ENCODE results near the gene CKLF. TPM values are rescaled to one million over a fixed set of nuclear protein-coding genes. Genes with fewer than 3 reads are reported as not detected.
"Not testable (repeated sequence)": the region's sequence is repeated elsewhere in the genome, so short reads cannot be mapped to it uniquely, and the experiment has no call there.

Gene CKLF
- total RNA-seq, 1 experiment from 2014 or later: 21.0 TPM

GRCh38 chr16:66610111-66610820 lies 57.9 kb downstream of the CKLF start (continued):
- TF ChIP-seq, protein P1, sequence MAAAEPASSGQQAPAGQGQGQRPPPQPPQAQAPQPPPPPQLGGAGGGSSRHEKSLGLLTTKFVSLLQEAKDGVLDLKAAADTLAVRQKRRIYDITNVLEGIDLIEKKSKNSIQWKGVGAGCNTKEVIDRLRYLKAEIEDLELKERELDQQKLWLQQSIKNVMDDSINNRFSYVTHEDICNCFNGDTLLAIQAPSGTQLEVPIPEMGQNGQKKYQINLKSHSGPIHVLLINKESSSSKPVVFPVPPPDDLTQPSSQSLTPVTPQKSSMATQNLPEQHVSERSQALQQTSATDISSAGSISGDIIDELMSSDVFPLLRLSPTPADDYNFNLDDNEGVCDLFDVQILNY (CRISPR knock-in tag; IDR thresholded peaks at IDR 0.05): no peak
- TF ChIP-seq TP53 (CRISPR knock-in tag; IDR thresholded peaks at IDR 0.05): no peak
- no peak for TF ChIP-seq ZNF671 (CRISPR knock-in tag; IDR thresholded peaks at IDR 0.05)
- TF ChIP-seq ZNF317 (CRISPR knock-in tag; IDR thresholded peaks at IDR 0.05; ENCODE audit: borderline replicate concordance, low read depth): no peak

GRCh38 chr16:66611911-66612310 lies 59.5 kb downstream of the CKLF start:
- H3K27ac Mint-ChIP-seq; H3K27me3 Mint-ChIP-seq (ENCODE audit: low read depth); H3K4me3 Mint-ChIP-seq; POLR2A ChIA-PET; DNase-seq (ENCODE audit: low spot score); CTCF ChIA-PET; H3K9me3 Mint-ChIP-seq; ATAC-seq: not testable (repeated sequence)
- Mint-ChIP-seq H3K4me1 (peaks cover 26% of the 10 kb centered on the region), H3K36me3 (peaks cover 45% of the 10 kb centered on the region)

- POLR2A ChIA-PET: no interaction called here
- Mint-ChIP-seq H3K4me1 (peaks cover 28% of the 10 kb centered on the region), H3K4me3 (no peak overlapping the region), H3K36me3 (peaks cover 45% of the 10 kb centered on the region), H3K9me3 (no peaks in the 10 kb centered on the region), H3K27me3 (ENCODE audit: low read depth) (no peaks in the 10 kb centered on the region), H3K27ac (no peak overlapping the region)
- CTCF ChIA-PET: interaction anchor here (1.4 kb wide), 1 partner anchor 39 kb away, joined by 4 read pairs; no protein-coding TSS in a partner anchor
- ATAC-seq: no peak
- DNase-seq (ENCODE audit: low spot score): no peak
- TF ChIP-seq SOX15 (CRISPR knock-in tag; IDR thresholded peaks at IDR 0.05) (no peak), ZNF671 (CRISPR knock-in tag; IDR thresholded peaks at IDR 0.05) (no peak), ZNF416 (CRISPR knock-in tag; IDR thresholded peaks at IDR 0.05) (no peak), ZNF423 (CRISPR knock-in tag; IDR thresholded peaks at IDR 0.05) (no peak), FOXP4 (CRISPR knock-in tag; IDR thresholded peaks at IDR 0.05) (no peak), ESRRA (CRISPR knock-in tag; IDR thresholded peaks at IDR 0.05; ENCODE audit: borderline replicate concordance) (no peak), USF2 (CRISPR knock-in tag; IDR thresholded peaks at IDR 0.05) (no peak), ETV6 (CRISPR knock-in tag; IDR thresholded peaks at IDR 0.05) (no peak), ZMAT4 (CRISPR knock-in tag; IDR thresholded peaks at IDR 0.05) (no peak), KAT7 (CRISPR knock-in tag; IDR thresholded peaks at IDR 0.05; ENCODE audit: borderline replicate concordance) (no peak)
- TF ChIP-seq, protein P2, sequence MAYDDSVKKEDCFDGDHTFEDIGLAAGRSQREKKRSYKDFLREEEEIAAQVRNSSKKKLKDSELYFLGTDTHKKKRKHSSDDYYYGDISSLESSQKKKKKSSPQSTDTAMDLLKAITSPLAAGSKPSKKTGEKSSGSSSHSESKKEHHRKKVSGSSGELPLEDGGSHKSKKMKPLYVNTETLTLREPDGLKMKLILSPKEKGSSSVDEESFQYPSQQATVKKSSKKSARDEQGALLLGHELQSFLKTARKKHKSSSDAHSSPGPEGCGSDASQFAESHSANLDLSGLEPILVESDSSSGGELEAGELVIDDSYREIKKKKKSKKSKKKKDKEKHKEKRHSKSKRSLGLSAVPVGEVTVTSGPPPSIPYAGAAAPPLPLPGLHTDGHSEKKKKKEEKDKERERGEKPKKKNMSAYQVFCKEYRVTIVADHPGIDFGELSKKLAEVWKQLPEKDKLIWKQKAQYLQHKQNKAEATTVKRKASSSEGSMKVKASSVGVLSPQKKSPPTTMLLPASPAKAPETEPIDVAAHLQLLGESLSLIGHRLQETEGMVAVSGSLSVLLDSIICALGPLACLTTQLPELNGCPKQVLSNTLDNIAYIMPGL (CRISPR knock-in tag; IDR thresholded peaks at IDR 0.05): no peak
- TF ChIP-seq, protein P3, sequence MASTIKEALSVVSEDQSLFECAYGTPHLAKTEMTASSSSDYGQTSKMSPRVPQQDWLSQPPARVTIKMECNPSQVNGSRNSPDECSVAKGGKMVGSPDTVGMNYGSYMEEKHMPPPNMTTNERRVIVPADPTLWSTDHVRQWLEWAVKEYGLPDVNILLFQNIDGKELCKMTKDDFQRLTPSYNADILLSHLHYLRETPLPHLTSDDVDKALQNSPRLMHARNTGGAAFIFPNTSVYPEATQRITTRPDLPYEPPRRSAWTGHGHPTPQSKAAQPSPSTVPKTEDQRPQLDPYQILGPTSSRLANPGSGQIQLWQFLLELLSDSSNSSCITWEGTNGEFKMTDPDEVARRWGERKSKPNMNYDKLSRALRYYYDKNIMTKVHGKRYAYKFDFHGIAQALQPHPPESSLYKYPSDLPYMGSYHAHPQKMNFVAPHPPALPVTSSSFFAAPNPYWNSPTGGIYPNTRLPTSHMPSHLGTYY (CRISPR knock-in tag; IDR thresholded peaks at IDR 0.05): no peak
- TF ChIP-seq, protein P4, sequence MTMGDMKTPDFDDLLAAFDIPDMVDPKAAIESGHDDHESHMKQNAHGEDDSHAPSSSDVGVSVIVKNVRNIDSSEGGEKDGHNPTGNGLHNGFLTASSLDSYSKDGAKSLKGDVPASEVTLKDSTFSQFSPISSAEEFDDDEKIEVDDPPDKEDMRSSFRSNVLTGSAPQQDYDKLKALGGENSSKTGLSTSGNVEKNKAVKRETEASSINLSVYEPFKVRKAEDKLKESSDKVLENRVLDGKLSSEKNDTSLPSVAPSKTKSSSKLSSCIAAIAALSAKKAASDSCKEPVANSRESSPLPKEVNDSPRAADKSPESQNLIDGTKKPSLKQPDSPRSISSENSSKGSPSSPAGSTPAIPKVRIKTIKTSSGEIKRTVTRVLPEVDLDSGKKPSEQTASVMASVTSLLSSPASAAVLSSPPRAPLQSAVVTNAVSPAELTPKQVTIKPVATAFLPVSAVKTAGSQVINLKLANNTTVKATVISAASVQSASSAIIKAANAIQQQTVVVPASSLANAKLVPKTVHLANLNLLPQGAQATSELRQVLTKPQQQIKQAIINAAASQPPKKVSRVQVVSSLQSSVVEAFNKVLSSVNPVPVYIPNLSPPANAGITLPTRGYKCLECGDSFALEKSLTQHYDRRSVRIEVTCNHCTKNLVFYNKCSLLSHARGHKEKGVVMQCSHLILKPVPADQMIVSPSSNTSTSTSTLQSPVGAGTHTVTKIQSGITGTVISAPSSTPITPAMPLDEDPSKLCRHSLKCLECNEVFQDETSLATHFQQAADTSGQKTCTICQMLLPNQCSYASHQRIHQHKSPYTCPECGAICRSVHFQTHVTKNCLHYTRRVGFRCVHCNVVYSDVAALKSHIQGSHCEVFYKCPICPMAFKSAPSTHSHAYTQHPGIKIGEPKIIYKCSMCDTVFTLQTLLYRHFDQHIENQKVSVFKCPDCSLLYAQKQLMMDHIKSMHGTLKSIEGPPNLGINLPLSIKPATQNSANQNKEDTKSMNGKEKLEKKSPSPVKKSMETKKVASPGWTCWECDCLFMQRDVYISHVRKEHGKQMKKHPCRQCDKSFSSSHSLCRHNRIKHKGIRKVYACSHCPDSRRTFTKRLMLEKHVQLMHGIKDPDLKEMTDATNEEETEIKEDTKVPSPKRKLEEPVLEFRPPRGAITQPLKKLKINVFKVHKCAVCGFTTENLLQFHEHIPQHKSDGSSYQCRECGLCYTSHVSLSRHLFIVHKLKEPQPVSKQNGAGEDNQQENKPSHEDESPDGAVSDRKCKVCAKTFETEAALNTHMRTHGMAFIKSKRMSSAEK (CRISPR knock-in tag; IDR thresholded peaks at IDR 0.05; ENCODE audit: borderline replicate concordance): no peak
Measured at GRCh38 chr16:66612422-66612821, 60.0 kb downstream of the CKLF start.

Measured in WTC11 (cell line).